HepG2 (cell line): ENCODE results near the gene TAB3. TPM values are rescaled to one million over a fixed set of nuclear protein-coding genes. Genes with fewer than 3 reads are reported as not detected.

Source experiments
- ARID3A ChIP-seq: IDR thresholded peaks from 2 replicates; pipeline ENCODE4 v1.6.1; 2012; ENCODE audit warnings: low read depth, low read length, improper control_type of control experiment
- DZIP1 ChIP-seq: sonication (generic); formaldehyde crosslinking; IDR thresholded peaks from 2 replicates; pipeline ENCODE4 v1.5.0; 2020; ENCODE audit warnings: mild to moderate bottlenecking, missing genetic modification reagents
- FOXJ3 ChIP-seq: sonication (generic); formaldehyde crosslinking; IDR thresholded peaks from 2 replicates; pipeline ENCODE4 v1.4.0; 2020; ENCODE audit warnings: missing genetic modification reagents, mild to moderate bottlenecking, borderline replicate concordance
- FOXO4 ChIP-seq: sonication (generic); formaldehyde crosslinking; conservative IDR thresholded peaks from 2 replicates; pipeline ENCODE4 v1.8.1; 2023; ENCODE audit warnings: missing genetic modification reagents
- GFI1 ChIP-seq: sonication (generic); formaldehyde crosslinking; IDR thresholded peaks from 2 replicates; pipeline ENCODE4 v1.5.0; 2020; ENCODE audit warnings: missing genetic modification reagents, mild to moderate bottlenecking, borderline replicate concordance
- KDM6A ChIP-seq: IDR thresholded peaks from 2 replicates; pipeline ENCODE4 v1.6.1; 2016; ENCODE audit warnings: low read depth
- KMT2A ChIP-seq: sonication (generic); formaldehyde crosslinking; IDR thresholded peaks from 2 replicates; pipeline ENCODE4 v1.4.0; 2020; ENCODE audit warnings: missing genetic modification reagents
- MEF2D ChIP-seq: sonication (generic); formaldehyde crosslinking; IDR thresholded peaks from 2 replicates; pipeline ENCODE4 v1.5.1; 2020; ENCODE audit warnings: mild to moderate bottlenecking, missing genetic modification reagents
- POGZ ChIP-seq: sonication (generic); formaldehyde crosslinking; IDR thresholded peaks from 2 replicates; pipeline ENCODE4 v1.4.0; 2020; ENCODE audit warnings: mild to moderate bottlenecking, missing genetic modification reagents
- RBM39 ChIP-seq: fragments of 200-400 bp; formaldehyde crosslinking; IDR thresholded peaks from one replicate; pipeline ENCODE4 v1.6.1; 2018; ENCODE audit warnings: antibody characterized with exemption, mild to moderate bottlenecking, low read depth, low read length; ENCODE audit not compliant: poor library complexity, severe bottlenecking
- SP5 ChIP-seq: IDR thresholded peaks from 2 replicates; pipeline ENCODE4 v1.6.1; 2016; ENCODE audit warnings: low read depth, borderline replicate concordance
- ZNF30 ChIP-seq: sonication (generic); formaldehyde crosslinking; IDR thresholded peaks from 2 replicates; pipeline ENCODE4 v1.5.0; 2020; ENCODE audit warnings: mild to moderate bottlenecking, missing genetic modification reagents
- ZNF609 ChIP-seq: sonication (generic); formaldehyde crosslinking; IDR thresholded peaks from 2 replicates; pipeline ENCODE4 v1.4.0; 2020; ENCODE audit warnings: mild to moderate bottlenecking, missing genetic modification reagents, borderline replicate concordance
- polyA plus RNA-seq, 8 experiments: library from polyadenylated mRNA; depleted of rRNA in 3 of 8; stranded (reverse) in 7 of 8; unstranded in 1 of 8; fragments of >200 nt; fragmentation: Illumina TruSeq in 4 of 8; extraction: Trizol in 4 of 8; gene quantifications; 2 replicates each; pipeline versions ENCODE4 v1.2.1 to v1.2.3, GENCODE V29; 2011 to 2016; ENCODE audit warnings: low read depth in 4 of 8, missing spikeins in 1 of 8, mixed read lengths in 1 of 8; ENCODE audit not compliant: insufficient read depth in 1 of 8
- total RNA-seq, 5 experiments: library from RNA; depleted of rRNA; stranded (reverse); fragments of >200 nt; fragmentation: Illumina TruSeq; extraction: Trizol; gene quantifications; 2 replicates each; pipeline ENCODE4 v1.2.3, GENCODE V29; 2016; ENCODE audit warnings: low read depth in 1 of 5
- TF ChIP-seq, protein P1 (sequence below): sonication (generic); formaldehyde crosslinking; IDR thresholded peaks from 2 replicates; pipeline ENCODE4 v1.4.0; 2020; ENCODE audit warnings: mild to moderate bottlenecking, missing genetic modification reagents

The TAB3 gene
- total and polyA plus RNA-seq, 2 of the 13 experiments (the other 11 are each of a cell fraction or from before 2014, with no cell fraction given): 27.2 to 59.8 TPM

GRCh38 chrX:30889147-30890140 lies at the start of gene TAB3 (continued):
- TF ChIP-seq ZNF609 (CRISPR knock-in tag) (0 out of 2 replicates have a peak, but pooled peaks have one; percentile 21), FOXJ3 (peak; percentile 74; the same call in 1 of the 2 replicates), KMT2A (CRISPR knock-in tag) (peak; percentile 59), RBM39 (no peak), KDM6A (CRISPR knock-in tag) (no peak), ARID3A (no peak), SP5 (CRISPR knock-in tag) (peak; percentile 28; the same call in 1 of the 2 replicates), ZNF30 (no peak), DZIP1 (CRISPR knock-in tag) (no peak), POGZ (CRISPR knock-in tag) (peak; percentile 97), MEF2D (CRISPR knock-in tag) (no peak), FOXO4 (CRISPR knock-in tag) (no peak), GFI1 (CRISPR knock-in tag) (peak; percentile 42; the same call in 1 of the 2 replicates)
- TF ChIP-seq, protein P1, sequence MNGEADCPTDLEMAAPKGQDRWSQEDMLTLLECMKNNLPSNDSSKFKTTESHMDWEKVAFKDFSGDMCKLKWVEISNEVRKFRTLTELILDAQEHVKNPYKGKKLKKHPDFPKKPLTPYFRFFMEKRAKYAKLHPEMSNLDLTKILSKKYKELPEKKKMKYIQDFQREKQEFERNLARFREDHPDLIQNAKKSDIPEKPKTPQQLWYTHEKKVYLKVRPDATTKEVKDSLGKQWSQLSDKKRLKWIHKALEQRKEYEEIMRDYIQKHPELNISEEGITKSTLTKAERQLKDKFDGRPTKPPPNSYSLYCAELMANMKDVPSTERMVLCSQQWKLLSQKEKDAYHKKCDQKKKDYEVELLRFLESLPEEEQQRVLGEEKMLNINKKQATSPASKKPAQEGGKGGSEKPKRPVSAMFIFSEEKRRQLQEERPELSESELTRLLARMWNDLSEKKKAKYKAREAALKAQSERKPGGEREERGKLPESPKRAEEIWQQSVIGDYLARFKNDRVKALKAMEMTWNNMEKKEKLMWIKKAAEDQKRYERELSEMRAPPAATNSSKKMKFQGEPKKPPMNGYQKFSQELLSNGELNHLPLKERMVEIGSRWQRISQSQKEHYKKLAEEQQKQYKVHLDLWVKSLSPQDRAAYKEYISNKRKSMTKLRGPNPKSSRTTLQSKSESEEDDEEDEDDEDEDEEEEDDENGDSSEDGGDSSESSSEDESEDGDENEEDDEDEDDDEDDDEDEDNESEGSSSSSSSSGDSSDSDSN (CRISPR knock-in tag): peak; percentile 24; the same call in 1 of the 2 replicates
